Stimulated activated CD8-positive, alpha-beta memory T cell treated with anti-CD3 and anti-CD28 coated beads, Interleukin-4, amount 100 ng/mL, for 4 hours (primary cell): ENCODE measurements around the gene CHST3.
A peak's percentile ranks its signal among the peaks of the same experiment; 100 is the strongest.

ENCODE experiments used
- DNase-seq, 2 donors: peaks; one replicate each; pipeline ENCODE4 v3.0.0-alpha.2; 2020; ENCODE audit warnings: low read depth in 2 of 2, low spot score in 1 of 2

Gene CHST3

DNA sequence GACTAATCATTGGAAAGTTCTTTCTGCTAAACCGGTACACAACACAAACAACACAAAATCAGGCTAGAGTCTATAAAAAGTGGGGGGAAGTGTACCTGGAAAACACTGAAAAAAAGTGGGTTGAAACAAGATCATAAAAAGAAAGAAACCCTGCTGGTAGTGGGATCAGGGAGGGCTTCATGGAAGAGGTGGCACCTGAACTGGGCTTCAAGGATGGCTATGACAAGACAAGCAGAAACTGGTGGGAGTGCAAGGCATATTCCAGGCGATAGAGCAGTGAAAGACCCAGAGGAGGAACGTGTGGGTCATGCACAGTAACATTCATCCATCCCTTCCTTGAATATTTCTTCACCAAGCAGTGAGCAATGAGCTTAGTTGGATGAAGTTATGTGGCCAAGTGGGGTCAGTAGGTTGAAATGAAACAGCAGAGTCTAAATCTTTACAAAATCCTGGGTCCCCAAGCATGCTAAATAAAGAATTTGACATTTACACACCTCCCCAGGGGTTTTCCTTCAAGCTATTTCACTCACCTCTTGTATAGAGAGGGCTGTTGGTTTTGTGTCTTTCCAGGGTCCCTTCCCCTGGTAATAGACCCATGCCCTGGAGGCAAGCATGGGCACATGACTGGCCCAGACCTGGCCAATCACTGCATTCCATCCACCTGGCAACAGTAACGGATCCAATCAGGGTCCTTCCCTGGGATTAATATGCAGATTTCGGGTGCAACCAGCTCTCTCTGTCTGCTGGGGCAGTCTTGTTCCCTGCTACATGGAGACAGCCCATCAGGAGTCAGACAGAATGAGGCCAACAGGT, 86.0 kb downstream of the CHST3 start:
- DNase-seq, result no peak

DNA sequence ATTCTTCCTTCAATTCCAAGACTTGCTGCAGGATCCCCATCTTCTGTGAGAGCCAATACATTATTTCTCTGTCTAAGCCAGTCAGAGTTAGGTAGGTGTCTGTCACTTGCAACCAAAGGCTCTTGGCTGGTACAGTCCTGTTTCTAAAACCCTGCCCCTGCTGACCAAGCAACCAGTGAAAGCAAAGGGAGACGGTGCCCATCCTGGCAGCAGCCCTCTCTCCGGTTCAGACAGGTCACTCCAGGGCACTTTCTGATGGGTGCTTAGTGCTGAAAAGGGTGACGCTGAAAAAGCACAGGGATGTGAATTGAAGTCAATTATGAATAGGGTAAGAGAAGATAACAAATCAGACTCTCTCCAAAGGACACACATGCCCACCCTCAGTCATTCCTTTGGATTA, 86.7 kb downstream of the CHST3 start:
- no peak for DNase-seq

DNA sequence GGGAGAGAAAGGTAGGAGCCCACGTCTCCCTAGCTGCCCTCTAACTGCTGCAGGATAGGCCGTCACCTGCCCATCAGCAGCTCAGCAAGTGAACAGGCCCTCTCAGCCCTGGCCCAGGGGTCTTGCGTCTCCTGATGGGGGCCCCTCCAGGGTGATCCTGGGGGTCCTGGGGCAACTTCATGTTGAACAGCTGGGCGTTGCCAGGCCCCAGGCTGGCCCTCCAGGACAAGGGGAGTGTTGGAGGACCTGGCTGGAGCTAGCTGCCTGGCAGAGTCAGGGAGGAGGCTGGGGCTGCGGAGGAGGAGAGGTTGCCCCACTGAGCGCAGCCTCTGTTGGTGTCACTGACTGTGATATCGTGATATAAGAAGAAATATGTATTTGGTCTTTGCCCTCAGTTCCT, 89.5 kb downstream of the CHST3 start:
- DNase-seq, result no peak

DNA sequence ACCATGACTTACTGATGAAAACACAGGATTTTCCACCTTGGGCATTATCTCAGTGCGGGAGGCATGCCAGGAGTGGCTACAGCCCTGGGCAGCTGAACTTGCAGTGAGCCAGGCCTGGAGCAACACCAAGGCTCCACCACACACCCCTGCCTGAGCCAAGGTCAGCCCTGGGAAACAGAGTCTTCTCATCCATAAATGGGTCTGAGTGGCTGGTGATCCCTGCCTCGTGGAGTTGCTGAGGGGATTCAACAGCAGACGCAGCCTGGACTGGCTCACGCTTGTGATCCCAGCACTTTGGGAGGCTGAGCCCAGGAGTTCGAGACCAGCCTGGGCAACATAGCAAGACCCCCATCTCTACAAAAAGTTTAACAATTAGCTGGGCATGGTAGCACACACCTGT, 91.9 kb downstream of the CHST3 start:
- DNase-seq, result no peak

DNA sequence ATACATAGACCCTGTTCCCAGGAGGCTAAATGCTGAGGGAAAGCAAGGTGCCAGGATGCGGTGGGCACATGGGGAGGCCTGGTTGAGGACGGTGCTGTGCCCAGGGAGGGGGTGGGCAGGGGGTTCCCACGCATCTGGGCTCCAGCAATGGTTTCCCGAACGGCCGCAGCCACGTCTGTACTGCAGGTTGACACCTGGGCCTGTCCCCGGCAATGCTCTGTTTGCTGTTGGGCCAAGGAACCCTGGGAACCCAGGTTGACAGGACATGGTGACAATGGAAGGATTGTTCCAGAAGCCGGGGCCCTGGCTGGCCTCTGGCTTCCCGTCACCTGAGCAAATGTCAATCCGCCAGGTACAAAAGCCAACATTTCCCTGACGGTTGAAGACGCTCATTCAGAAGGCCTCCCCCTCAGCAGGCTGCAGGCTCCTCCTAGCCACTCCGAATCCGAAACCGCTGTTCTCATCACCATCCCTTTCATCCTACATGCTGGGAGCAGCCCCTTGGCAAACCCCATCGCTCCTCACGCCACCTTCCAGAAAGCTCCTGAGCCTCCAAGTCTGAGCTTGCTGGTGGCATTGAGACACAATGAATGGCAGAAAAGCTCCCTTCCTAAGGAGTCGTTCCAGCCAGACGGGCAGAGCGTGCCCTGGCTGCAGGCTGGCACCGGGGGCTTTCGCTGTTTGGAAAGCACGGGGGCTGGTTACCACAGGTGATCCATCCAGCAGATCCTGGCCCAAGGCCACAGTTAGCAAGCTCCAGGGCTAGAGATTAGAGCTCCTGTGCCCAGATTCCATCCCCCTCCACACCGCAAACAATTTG, 92.9 kb downstream of the CHST3 start:
- no peak for DNase-seq

DNA sequence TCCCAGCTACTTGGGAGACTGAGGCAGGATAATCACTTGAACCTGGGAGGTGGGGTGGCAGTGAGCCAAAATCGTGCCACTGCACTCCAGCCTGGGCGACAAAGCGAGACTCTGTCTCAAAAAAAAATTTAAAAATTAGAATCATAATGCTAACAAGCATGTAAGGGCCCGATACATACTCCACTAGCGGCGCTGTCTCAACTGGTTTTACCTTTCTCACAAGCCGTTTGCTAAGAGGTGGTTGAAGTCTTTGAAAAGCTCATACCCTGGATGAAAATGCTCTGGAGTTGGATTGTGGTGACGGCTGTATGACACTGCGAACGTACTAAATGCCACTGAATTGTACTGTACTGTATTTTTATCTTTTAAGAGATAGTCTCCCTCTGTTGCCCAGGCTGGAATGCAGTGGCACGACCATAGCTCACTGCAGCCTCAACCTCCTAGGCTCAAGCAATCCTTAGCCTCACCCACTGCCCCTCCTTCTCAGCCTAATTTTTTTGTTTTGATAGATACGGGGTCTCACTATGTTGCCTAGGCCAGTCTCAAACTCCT, 94.2 kb downstream of the CHST3 start:
- no peak for DNase-seq

DNA sequence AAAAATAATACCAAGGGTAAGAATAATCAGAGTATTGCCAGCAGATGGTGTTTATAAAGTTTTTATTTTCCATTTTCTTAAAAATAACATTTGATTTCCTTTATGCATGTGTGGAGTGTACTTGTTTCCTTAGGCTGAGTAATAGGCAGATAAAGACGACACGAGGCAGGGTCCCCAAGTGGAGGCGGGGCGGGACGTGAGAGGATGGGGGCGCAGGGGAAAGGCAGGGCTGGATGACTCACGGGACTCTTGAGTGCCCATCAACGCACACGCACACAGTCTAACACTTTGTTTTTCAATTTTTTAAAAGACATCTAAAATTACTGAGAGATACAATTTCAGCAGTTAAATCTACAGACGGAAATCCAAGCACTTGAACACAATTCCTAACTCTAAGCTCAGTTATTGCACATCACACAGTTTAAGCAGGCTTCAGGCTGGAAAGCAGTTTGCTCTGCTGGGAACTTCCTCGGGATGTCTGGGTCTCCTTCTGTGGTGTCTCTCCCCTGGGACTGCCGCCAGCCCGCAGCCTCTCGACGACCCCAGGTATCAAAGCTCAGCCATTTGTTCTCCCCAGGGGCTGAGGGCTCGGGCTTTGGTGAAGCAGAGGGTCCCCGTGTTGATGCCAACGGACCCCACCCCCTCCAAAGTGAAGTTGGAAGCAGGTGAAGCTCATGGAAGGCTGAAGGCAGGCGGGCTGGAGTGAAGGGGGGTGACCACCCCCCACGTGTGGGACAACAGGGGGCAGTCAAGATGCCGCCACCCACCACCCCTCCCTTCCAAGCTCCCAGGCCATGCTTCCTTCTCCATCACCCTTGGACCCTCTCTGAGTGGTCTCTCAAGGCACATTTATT, 95.0 kb downstream of the CHST3 start:
- DNase-seq, result peak; percentile 21 to 56

DNA sequence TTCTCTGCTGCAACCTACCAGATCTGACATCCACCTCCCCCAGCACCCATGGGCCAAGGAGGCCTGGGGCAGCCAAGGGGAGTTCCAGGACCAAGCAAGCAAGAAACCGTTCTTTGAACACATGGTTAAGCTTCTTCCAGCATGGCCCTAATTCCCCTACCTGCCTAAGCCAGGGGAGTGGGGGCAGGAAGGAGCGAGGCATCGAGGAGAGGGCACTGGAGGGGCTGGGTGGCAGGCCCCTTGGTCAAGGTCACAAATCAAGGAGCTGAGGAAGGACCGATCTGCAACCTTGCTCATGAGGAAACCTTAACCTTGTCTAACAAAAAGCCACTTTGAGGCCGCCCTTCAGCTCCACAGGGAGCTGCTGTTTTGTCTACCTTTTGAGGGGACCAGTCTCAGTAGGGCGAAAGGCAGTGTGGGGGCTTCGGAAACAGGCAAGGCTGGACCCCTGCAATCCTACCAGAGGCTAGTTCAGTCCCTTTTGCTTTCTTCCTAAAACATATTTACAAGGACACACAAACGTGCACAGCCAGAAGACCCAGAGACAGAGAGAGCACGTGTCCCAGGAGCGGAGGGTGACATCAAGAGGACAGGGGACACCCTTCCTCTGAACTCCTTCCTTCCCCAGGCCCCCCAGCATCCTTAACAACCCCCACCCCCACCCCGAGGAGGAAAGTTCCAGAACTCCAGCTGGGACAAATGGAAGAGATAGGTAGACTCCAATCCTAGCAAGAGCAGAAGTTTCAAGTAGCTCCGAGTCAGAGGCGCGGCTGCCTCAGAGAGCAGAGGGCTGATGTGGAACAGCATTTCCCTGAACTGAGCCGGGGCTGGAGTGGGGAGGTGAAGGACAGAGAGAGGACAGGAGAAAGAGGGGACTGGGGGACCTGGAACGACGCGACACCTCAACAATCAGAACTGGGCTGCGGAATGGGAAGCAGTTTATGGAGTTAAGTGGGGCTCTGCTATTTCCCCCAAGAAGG, 95.9 kb downstream of the CHST3 start:
- DNase-seq, result no peak

DNA sequence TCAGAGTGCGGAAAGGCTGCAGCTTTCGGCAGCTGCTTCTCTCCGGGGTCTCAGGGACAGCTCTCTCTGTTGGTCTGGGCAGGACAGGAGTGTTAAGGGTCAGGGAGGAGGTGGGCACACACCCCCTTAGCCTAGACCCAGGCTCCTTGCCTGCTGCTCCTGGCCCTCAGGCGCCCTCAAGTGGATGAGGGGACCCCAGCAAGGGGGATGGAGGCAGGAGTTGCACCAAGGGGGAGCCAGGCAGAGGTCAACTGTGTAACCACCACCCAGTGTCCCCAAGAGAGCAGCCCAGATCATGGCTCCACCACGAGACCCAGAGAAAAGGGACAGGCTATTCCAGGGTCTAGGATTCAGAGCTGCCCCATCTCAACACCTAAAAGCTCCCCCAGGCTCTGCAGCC, 97.3 kb downstream of the CHST3 start:
- DNase-seq, result no peak

DNA sequence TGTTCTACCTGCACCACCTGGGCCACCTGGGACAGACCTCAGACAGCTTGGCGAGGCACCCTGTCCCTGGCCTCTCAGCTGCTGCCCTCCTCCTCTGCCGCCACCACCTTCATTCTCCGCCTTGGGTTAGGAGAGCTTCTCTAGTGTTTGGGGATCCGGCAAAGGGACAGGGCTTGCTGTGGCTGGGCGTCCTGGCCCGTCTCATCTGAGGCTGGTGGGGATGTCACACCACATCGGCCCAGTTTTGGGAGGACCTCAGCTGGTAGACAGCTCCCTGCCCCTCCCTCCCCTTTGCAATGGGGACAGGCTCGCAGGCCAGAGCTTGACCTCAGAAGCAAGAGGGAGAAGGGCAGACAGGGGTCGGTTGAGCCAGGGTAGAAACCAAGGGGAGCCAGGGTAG, 97.7 kb downstream of the CHST3 start:
- no peak for DNase-seq

DNA sequence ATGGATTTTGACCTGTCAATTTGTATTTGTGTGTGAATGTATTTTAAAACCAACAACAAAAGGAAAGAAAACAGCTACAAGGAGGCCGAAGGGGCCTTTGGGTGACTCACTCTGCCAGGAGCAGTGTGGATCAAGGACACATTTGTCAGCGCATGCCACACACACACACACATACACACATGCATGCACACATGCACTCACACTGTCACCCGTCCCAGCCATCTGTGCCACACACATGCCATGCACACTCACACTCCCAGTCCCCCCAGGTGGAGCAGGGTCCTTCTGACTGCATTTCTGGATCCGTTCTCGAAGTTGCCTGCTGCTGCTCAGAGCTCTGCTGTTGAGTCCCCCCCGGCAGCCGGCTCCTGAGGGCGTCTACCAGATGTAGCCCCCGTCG, 98.2 kb downstream of the CHST3 start:
- DNase-seq, result no peak
